ENCODE results near the gene PDE6C.

Gene PDE6C

GRCh38 chr10:93570383-93570782 is 42.0 kb upstream of the PDE6C start:
- Histone ChIP-seq H3K9me3 (no peaks in the 10 kb centered on the region), H3K36me3 (no peaks in the 10 kb centered on the region), H3K4me3 (ENCODE audit: low read depth in 1 of 2, low read length in 1 of 2) (no peak overlapping the region), H3K4me1 (ENCODE audit: control insufficient read depth in 1 of 2, insufficient read depth in 1 of 2, low read depth in 1 of 2, low read length in 1 of 2) (peaks cover 8 to 21% of the 10 kb centered on the region in 2 experiments), H3K27me3 (peaks cover 61% of the 10 kb centered on the region), H3K27ac (no peak overlapping the region)
- TF ChIP-seq CTCF (IDR thresholded peaks at IDR 0.05) = no peak

GRCh38 chr10:93572606-93573005 is 39.7 kb upstream of the PDE6C start:
- Histone ChIP-seq H3K4me3 (ENCODE audit: low read depth in 1 of 2, low read length in 1 of 2) (no peak overlapping the region), H3K4me1 (ENCODE audit: control insufficient read depth in 1 of 2, insufficient read depth in 1 of 2, low read depth in 1 of 2, low read length in 1 of 2) (peaks cover 4 to 14% of the 10 kb centered on the region in 2 experiments), H3K36me3 (no peaks in the 10 kb centered on the region), H3K27me3 (peaks cover 39% of the 10 kb centered on the region), H3K9me3 (no peaks in the 10 kb centered on the region), H3K27ac (no peak overlapping the region)
- TF ChIP-seq CTCF (IDR thresholded peaks at IDR 0.05) = no peak

GRCh38 chr10:93573051-93573909 is 39.1 kb upstream of the PDE6C start:
- Histone ChIP-seq H3K9me3 (no peaks in the 10 kb centered on the region), H3K27ac (no peak overlapping the region), H3K4me3 (ENCODE audit: low read depth in 1 of 2, low read length in 1 of 2) (no peak overlapping the region), H3K27me3 (peaks cover 32% of the 10 kb centered on the region), H3K36me3 (no peaks in the 10 kb centered on the region), H3K4me1 (ENCODE audit: control insufficient read depth in 1 of 2, insufficient read depth in 1 of 2, low read depth in 1 of 2, low read length in 1 of 2) (peaks cover 4 to 14% of the 10 kb centered on the region in 2 experiments)
- TF ChIP-seq CTCF (IDR thresholded peaks at IDR 0.05) = no peak

GRCh38 chr10:93573924-93574323 is 38.4 kb upstream of the PDE6C start:
- no peak for TF ChIP-seq CTCF (IDR thresholded peaks at IDR 0.05)
- H3K27ac ChIP-seq = no peak overlapping the region

GRCh38 chr10:93576888-93577287 is 35.4 kb upstream of the PDE6C start:
- Histone ChIP-seq H3K36me3 (no peaks in the 10 kb centered on the region), H3K9me3 (no peaks in the 10 kb centered on the region), H3K4me1 (ENCODE audit: control insufficient read depth in 1 of 2, insufficient read depth in 1 of 2, low read depth in 1 of 2, low read length in 1 of 2) (peaks cover 4 to 14% of the 10 kb centered on the region in 2 experiments), H3K27ac (no peak overlapping the region), H3K4me3 (ENCODE audit: low read depth in 1 of 2, low read length in 1 of 2) (no peak overlapping the region), H3K27me3 (no peaks in the 10 kb centered on the region)
- TF ChIP-seq CTCF (IDR thresholded peaks at IDR 0.05) = no peak

More at GRCh38 chr10:93573924-93574323, 38.4 kb upstream of the PDE6C start:
- peaks cover 26% of the 10 kb centered on the region for H3K27me3 ChIP-seq
- H3K4me1 ChIP-seq (ENCODE audit: control insufficient read depth in 1 of 2, insufficient read depth in 1 of 2, low read depth in 1 of 2, low read length in 1 of 2) = peaks cover 4 to 14% of the 10 kb centered on the region in 2 experiments
- no peaks in the 10 kb centered on the region for H3K9me3 ChIP-seq
- no peak overlapping the region for H3K4me3 ChIP-seq (ENCODE audit: low read depth in 1 of 2, low read length in 1 of 2)
- no peaks in the 10 kb centered on the region for H3K36me3 ChIP-seq

All from neutrophil (primary cell).